GM18519 (cell line): ENCODE data around the gene RIPK3.
"Not testable (repeated sequence)": the region's sequence is repeated elsewhere in the genome, so short reads cannot be mapped to it uniquely, and the experiment has no call there.

Experiments
- ATAC-seq: cut with Tn5 transposase; IDR thresholded peaks from one replicate; pipeline ENCODE4 v1.9.1; 2021; ENCODE audit warnings: mild to moderate bottlenecking, moderate library complexity; ENCODE audit not compliant: unreplicated experiment, low FRiP score

The RIPK3 gene

DNA sequence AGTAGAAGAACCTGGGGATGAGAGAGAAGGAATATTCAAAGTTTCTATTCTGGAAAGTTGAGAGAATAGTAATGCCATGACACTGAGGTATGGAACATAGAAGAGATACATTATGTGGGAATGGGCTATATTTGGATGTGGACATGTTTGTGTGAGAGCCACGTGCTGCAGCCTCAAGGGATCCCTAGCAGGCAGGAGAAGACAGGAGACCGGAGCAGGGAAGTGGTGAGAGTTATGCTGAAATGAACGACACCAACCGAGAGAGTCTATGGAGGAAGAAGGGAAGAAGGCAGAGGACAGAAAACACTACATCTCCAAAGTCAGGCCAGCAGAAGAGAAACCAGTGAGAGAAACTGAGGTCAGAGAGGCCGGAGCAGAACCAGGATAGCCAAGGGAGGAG lies 10.0 kb upstream of the RIPK3 start:
- no peak for ATAC-seq

GRCh38 chr14:24348186-24348585 lies 8.4 kb upstream of the RIPK3 start:
- ATAC-seq, result no peak

GRCh38 chr14:24347134-24347533 lies 7.3 kb upstream of the RIPK3 start:
- ATAC-seq, result no peak

- no peak for ATAC-seq
Observed at GRCh38 chr14:24343795-24344660, 4.2 kb upstream of the RIPK3 start.

- ATAC-seq, result no peak
Observed at GRCh38 chr14:24342889-24343288, 3.1 kb upstream of the RIPK3 start.

DNA sequence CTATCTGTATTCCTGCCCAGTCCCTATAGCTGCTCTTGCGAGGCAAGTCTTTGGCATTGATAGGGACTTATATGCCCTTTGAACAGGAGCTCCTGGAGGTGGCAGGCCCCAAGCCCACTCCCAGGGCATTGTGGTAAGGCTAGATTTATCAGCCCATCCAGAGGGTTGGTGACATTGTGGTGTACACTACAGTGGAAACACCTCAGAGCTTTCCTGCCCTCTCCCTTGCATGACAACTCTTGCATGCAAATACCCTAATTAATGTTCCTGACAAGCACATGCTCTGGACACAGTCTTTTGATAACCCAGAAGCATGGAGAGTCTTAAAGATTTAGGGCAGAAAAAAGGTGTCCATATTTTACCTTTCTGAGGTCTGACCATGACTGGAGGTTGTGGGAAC lies 815 bp upstream of the RIPK3 start:
- ATAC-seq, result no peak

- ATAC-seq, result no peak
Observed at GRCh38 chr14:24338843-24339242, 948 bp downstream of the RIPK3 start.

DNA sequence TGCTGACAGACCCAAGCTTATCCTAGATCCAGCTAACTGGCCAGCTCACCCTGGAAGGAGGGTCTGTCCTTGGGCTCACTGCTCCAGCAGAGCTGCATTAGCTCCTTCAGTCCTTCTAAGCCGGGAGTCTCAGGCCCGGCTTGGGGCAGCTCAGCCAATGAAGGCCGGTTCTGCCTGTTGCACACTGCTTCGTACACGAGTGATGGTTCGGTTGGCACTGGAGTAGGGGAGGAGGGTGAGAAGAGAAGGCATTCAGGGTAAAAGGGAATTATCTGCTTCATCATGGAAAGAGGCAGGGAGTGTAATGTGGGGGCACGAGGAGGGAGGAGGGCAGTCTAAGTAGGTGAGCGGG lies 2.0 kb downstream of the RIPK3 start:
- ATAC-seq, result no peak

- ATAC-seq, result no peak
Observed at GRCh38 chr14:24337144-24337823, 2.5 kb downstream of the RIPK3 start.

- ATAC-seq, result no peak
Observed at GRCh38 chr14:24335461-24336171, 4.2 kb downstream of the RIPK3 start.

GRCh38 chr14:24334431-24335291 lies 5.1 kb downstream of the RIPK3 start, which contains the start of gene ADCY4:
TSS of gene ADCY4 (minus strand) at chr14:24335071. CDS start at chr14:24334652, 419 bp downstream.
- no peak for ATAC-seq

- ATAC-seq, result peak; percentile 65
Observed at GRCh38 chr14:24332268-24332993, 7.4 kb downstream of the RIPK3 start.

DNA sequence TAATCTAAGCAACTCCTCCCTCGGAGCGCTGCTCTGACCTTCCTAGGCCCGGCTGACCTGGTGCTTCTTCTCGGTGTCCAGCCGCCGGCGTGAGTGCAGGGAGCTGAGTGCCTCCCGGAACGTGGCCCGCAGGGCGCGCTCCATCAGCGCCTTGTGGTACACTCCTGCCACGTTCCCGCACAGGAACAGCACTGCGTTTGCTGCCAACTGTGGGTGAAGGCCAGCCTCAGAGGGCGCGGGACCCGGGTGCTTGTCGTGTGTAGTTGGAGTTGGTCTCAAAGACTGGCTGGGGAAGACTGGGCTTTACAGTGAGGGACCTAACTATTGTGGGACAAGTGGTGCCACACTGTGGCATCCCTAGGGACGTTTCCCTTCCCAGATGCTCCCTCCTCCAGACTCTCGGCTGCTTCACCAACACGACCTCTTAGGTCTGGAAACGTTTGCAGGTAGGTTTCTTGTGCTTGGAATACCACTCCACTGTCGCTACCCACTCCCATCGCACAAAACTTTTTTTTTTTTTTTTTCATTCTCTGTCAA lies 8.0 kb downstream of the RIPK3 start:
- no peak for ATAC-seq

GRCh38 chr14:24330973-24331674 lies 8.7 kb downstream of the RIPK3 start:
- no peak for ATAC-seq

GRCh38 chr14:24329736-24330135 lies 10.1 kb downstream of the RIPK3 start:
- no peak for ATAC-seq

DNA sequence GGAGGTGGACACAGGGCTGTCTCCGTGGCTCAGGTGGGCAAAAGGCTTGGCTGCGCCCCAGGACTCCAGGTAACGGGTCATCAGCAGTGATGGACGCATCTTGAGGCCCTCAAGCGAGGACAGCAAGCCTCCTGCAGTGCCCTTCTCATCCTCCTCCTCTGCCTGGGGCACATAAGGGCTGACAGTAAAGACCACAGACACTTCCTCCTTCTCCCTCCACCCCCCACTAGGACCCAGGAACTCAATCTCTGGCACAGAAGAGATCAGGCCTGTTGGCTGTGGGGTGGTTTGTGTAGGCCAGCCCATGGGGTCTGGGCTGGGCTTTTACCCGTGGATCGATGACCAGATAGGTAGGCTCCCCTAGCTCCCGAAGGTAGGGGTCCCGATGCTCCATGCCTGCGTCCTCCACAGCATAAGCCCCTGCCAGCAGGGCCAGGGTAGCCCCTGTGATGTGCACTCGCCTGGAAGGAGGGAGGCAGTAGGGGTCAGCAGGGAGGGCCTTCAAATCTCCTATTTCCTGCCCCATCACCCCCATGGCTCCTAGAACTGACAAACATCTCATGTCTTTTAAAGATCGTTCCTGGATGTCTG lies 10.6 kb downstream of the RIPK3 start:
- ATAC-seq, result no peak

GRCh38 chr14:24327914-24328313 lies 11.9 kb downstream of the RIPK3 start:
- ATAC-seq, result not testable (repeated sequence)

GRCh38 chr14:24327303-24327702 lies 12.5 kb downstream of the RIPK3 start:
- ATAC-seq, result no peak
